Measurements from ENCODE around the gene HHAT.

The HHAT gene

DNA sequence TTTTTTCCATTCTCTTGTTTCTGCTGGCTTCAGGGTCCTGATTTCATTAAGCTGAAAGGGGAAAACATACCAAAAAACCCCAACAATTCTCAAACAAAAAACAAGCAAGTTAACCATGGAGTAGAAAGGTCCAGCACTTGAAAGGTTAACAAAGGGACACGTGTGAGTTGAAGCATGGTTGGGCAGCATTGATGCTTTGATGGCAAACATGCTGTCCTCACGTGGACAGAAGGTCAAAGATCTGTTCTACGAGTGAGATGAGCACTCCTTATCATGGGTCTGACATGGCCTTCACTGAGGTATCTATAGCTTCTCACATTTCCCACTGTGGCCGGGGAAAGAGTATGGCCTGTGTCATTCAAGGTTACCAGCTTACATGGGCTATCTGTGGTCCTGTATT is 394.9 kb downstream of the HHAT start:
- no peak for DNase-seq (ENCODE audit: low spot score)

DNA sequence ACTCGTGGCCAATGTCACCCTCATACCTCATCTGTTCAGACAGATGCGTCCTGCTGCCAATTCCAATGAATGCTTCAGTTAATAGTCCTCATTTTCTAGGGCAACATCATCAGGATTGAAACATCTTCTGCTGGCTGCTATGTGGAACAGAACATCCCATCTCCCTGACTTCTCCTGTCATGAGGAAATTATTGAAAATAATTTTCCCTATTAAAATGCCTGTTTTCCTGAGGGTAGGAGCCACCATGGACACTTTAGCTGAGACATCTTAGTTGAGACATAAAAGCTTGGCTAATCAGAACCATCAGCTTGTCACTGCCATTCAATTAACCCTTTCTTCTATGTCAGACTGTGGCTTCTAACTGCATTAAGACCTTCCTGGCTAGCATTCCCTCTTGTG is 396.1 kb downstream of the HHAT start:
- DNase-seq (ENCODE audit: low spot score) = no peak

Data from HuH-7.5 (cell line).